IPS-15b (cell line): ENCODE data around the gene SASS6.

Source experiments
- H3K27me3 ChIP-seq: one replicate; pipeline ENCODE4 v1.6.1; 2013; ENCODE audit warnings: low read length; ENCODE audit not compliant: control insufficient read depth, insufficient read depth
- H3K36me3 ChIP-seq: one replicate; pipeline ENCODE4 v1.6.1; 2013; ENCODE audit warnings: low read length; ENCODE audit not compliant: control insufficient read depth, insufficient read depth
- H3K4me1 ChIP-seq: one replicate; pipeline ENCODE4 v1.6.1; 2013; ENCODE audit warnings: mild to moderate bottlenecking, low read length; ENCODE audit not compliant: control insufficient read depth, insufficient read depth
- H3K4me3 ChIP-seq: one replicate; pipeline ENCODE4 v1.5.1; 2013; ENCODE audit warnings: low read depth, low read length
- H3K9ac ChIP-seq: one replicate; pipeline ENCODE4 v1.6.1; 2013; ENCODE audit warnings: low read depth, mild to moderate bottlenecking, low read length
- H3K9me3 ChIP-seq: one replicate; pipeline ENCODE4 v1.6.1; 2013; ENCODE audit warnings: mild to moderate bottlenecking, low read length; ENCODE audit not compliant: control insufficient read depth, insufficient read depth

SASS6 gene

DNA sequence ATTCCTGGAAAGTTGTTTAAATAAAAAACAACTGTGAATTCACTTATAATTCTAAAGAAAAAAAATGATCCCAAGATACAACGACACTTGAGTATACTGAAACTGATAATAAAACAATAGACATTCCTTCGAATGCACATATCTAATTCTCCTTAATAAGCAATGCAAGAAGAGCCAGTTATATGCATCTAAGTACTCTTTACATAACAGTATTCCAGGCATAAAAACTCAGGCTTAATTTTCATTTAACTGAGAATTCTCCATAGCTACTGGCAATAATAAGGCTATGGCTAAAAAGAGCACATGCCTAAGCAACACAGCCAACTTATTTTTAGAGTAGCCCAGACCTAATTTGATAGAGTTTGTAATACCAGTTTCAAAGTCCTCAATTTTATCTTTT, 31.2 kb downstream of the SASS6 start:
- Histone ChIP-seq H3K9ac (no peak overlapping the region), H3K36me3 (peaks cover 15% of the 10 kb centered on the region)

DNA sequence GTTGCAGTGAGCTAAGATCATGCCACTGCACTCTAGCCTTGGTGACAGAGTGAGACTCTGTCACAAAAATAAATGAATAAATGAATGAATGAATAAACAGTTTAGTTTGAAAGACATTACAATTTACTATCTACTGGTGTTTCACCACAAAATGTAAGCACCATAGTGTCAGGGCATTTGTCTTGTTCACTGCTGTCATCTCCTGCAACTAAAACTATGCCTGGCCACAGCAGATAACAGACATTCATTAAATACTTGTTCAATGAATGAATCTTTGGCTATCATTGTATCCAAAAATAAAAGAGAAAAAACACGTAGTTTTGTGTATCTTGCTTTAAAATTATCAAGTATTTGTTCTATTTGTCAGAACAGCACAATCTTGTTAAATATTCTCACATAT, 32.5 kb downstream of the SASS6 start:
- H3K36me3 ChIP-seq, result peaks cover 12% of the 10 kb centered on the region
- no peak overlapping the region for H3K4me3 ChIP-seq
- no peak overlapping the region for H3K9ac ChIP-seq

More for the DNA sequence above, 31.2 kb downstream of the SASS6 start:
- Histone ChIP-seq H3K9me3 (no peaks in the 10 kb centered on the region), H3K4me1 (no peaks in the 10 kb centered on the region), H3K4me3 (no peak overlapping the region), H3K27me3 (no peaks in the 10 kb centered on the region)

DNA sequence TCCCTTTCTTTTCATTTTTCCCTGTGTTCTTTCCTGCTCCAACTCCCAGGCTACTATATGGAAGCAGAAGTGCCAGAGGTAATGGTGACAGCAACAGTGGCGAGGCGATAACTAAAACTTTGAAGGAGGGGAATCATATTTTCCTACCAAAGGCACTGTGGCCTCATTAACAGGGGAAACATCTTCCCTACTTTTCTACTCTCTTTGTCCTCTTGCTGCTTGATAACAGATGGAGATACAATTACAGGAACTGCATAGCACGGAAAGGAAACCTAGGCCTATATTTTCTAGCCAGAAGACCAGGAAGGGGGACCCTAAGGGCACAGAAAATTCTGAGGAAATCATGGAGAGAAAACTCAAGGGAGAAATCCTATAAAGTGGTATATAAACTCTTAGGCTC, 42.3 kb downstream of the SASS6 start:
- H3K9ac ChIP-seq, result no peak overlapping the region
- H3K9me3 ChIP-seq, result no peaks in the 10 kb centered on the region
- H3K4me1 ChIP-seq, result no peaks in the 10 kb centered on the region
- peaks cover 2% of the 10 kb centered on the region for H3K36me3 ChIP-seq
- H3K4me3 ChIP-seq, result no peak overlapping the region
- H3K27me3 ChIP-seq, result no peaks in the 10 kb centered on the region

More for the DNA sequence above, 32.5 kb downstream of the SASS6 start:
- Histone ChIP-seq H3K9me3 (no peaks in the 10 kb centered on the region), H3K4me1 (no peaks in the 10 kb centered on the region), H3K27me3 (no peaks in the 10 kb centered on the region)

DNA sequence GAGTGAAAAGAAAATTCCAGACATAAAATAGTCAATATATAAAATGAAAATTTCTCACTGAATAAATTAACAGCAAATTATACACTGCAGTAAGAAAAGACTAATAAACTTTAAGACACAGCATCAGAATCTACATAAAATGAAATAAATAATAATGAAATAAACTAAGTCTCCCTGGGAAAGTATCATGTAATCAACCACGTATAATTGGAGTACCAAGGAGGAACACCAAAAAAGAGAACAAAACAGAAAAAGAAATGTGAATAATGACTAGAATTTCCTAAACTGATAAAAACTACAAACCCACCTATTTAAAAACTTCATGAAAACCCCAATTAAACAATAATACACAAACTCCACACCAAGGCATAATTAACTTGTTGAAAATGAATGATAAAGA, 43.6 kb downstream of the SASS6 start:
- Histone ChIP-seq H3K9me3 (no peaks in the 10 kb centered on the region), H3K4me3 (no peak overlapping the region), H3K9ac (no peak overlapping the region), H3K27me3 (no peaks in the 10 kb centered on the region), H3K4me1 (no peaks in the 10 kb centered on the region), H3K36me3 (peaks cover 2% of the 10 kb centered on the region)

DNA sequence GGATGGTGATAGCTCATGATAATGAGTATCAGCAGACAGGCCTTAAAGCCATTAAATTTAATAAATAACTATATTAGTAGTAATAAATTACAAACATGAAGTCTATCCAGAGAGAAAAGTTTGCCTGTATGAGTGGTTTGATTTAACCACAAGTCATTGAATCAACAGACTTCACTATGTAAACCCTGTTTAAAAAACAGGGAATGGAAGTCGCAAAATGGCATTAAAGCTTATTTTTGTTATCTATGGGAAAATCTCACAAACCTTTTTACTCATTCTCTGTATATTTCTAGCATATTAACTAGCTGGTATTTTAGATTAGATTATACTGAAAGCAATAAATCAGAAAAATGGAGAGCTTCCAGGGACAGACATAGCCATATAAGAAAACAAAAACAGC, 45.3 kb downstream of the SASS6 start:
- Histone ChIP-seq H3K4me3 (no peak overlapping the region), H3K4me1 (no peaks in the 10 kb centered on the region), H3K27me3 (no peaks in the 10 kb centered on the region), H3K9me3 (no peaks in the 10 kb centered on the region), H3K9ac (no peak overlapping the region), H3K36me3 (no peaks in the 10 kb centered on the region)

GRCh38 chr1:100080331-100080730, 52.4 kb downstream of the SASS6 start:
- no peaks in the 10 kb centered on the region for H3K36me3 ChIP-seq
- H3K27me3 ChIP-seq, result no peaks in the 10 kb centered on the region
- H3K9ac ChIP-seq, result no peak overlapping the region
- H3K4me3 ChIP-seq, result no peak overlapping the region
- peaks cover 7% of the 10 kb centered on the region for H3K4me1 ChIP-seq
- H3K9me3 ChIP-seq, result no peaks in the 10 kb centered on the region

DNA sequence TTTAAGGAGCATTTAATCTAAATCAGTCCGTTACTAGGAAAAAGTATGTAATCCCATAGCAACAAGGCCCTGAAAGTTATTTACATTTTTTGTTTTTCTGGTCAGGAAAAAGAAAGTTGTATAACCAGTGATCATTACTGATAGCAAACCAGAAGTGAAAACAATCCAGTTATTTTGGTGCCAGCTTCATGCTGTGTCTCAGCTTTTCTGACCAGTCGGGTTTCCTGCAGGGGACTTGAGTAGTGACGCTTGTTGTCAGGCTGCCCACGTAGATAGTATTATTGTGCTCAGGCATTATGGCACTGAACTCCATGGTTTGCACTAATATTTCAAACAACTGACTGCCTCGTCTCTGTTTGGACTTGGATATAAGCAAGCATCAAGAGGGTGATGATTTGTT, 55.2 kb downstream of the SASS6 start:
- Histone ChIP-seq H3K9me3 (no peaks in the 10 kb centered on the region), H3K36me3 (peaks cover 2% of the 10 kb centered on the region), H3K4me3 (no peak overlapping the region), H3K27me3 (no peaks in the 10 kb centered on the region), H3K9ac (no peak overlapping the region), H3K4me1 (peaks cover 7% of the 10 kb centered on the region)

- H3K9ac ChIP-seq, result no peak overlapping the region
- H3K36me3 ChIP-seq, result peaks cover 2% of the 10 kb centered on the region
- no peaks in the 10 kb centered on the region for H3K27me3 ChIP-seq
- no peaks in the 10 kb centered on the region for H3K9me3 ChIP-seq
- peaks cover 7% of the 10 kb centered on the region for H3K4me1 ChIP-seq
- H3K4me3 ChIP-seq, result no peak overlapping the region
Measured at GRCh38 chr1:100076744-100077143, 56.0 kb downstream of the SASS6 start.

DNA sequence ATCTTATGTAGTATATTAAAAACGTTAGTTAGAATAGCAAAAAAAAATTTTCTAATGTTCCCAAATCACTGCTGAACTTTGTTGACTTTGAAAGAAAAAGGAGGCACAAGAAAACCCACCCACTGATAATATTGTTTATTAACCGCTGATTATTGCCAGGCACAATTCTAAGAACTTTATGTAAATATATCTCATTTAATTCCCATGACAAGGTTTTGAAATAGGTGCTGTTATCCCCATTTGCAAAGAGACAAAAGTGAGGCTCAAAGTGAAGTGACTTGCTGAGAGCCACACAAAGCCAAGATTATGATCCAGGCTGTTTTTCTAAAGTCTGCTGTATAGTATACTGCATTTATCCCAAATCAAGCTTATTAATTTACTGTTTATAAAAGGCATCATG, 56.4 kb downstream of the SASS6 start:
- Histone ChIP-seq H3K4me3 (no peak overlapping the region), H3K9me3 (no peaks in the 10 kb centered on the region), H3K4me1 (peaks cover 7% of the 10 kb centered on the region), H3K27me3 (no peaks in the 10 kb centered on the region), H3K9ac (no peak overlapping the region), H3K36me3 (peaks cover 2% of the 10 kb centered on the region)

- Histone ChIP-seq H3K4me1 (peaks cover 7% of the 10 kb centered on the region), H3K27me3 (no peaks in the 10 kb centered on the region), H3K36me3 (peaks cover 2% of the 10 kb centered on the region), H3K9ac (no peak overlapping the region), H3K4me3 (no peak overlapping the region), H3K9me3 (no peaks in the 10 kb centered on the region)
Measured at GRCh38 chr1:100075773-100076172, 57.0 kb downstream of the SASS6 start.

GRCh38 chr1:100074604-100075395, 57.9 kb downstream of the SASS6 start:
- peaks cover 7% of the 10 kb centered on the region for H3K4me1 ChIP-seq
- no peak overlapping the region for H3K4me3 ChIP-seq
- no peaks in the 10 kb centered on the region for H3K27me3 ChIP-seq
- no peaks in the 10 kb centered on the region for H3K9me3 ChIP-seq
- peaks cover 2% of the 10 kb centered on the region for H3K36me3 ChIP-seq
- H3K9ac ChIP-seq, result no peak overlapping the region

GRCh38 chr1:100073531-100073930, 59.2 kb downstream of the SASS6 start:
- Histone ChIP-seq H3K4me1 (peaks cover 7% of the 10 kb centered on the region), H3K36me3 (peaks cover 4% of the 10 kb centered on the region), H3K27me3 (no peaks in the 10 kb centered on the region), H3K9ac (no peak overlapping the region), H3K4me3 (no peak overlapping the region), H3K9me3 (no peaks in the 10 kb centered on the region)
